ENCODE data around the gene VPS13D. TPM values are rescaled to one million over a fixed set of nuclear protein-coding genes. Genes with fewer than 3 reads are reported as not detected.

VPS13D gene
- total RNA-seq, 4 donors from 2014 or later, result 42.5 to 103 (median 59.8) TPM

GRCh38 chr1:12194666-12195216, 35.1 kb upstream of the VPS13D start:
- peaks cover 0 to 21% (median 0%) of the 10 kb centered on the region in 4 donors for H3K27me3 ChIP-seq
- H3K27ac ChIP-seq, result peak overlapping the region in 1 of 4 donors; percentile 28
- TF ChIP-seq, protein P1, sequence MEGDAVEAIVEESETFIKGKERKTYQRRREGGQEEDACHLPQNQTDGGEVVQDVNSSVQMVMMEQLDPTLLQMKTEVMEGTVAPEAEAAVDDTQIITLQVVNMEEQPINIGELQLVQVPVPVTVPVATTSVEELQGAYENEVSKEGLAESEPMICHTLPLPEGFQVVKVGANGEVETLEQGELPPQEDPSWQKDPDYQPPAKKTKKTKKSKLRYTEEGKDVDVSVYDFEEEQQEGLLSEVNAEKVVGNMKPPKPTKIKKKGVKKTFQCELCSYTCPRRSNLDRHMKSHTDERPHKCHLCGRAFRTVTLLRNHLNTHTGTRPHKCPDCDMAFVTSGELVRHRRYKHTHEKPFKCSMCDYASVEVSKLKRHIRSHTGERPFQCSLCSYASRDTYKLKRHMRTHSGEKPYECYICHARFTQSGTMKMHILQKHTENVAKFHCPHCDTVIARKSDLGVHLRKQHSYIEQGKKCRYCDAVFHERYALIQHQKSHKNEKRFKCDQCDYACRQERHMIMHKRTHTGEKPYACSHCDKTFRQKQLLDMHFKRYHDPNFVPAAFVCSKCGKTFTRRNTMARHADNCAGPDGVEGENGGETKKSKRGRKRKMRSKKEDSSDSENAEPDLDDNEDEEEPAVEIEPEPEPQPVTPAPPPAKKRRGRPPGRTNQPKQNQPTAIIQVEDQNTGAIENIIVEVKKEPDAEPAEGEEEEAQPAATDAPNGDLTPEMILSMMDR (IDR thresholded peaks at IDR 0.05), result no peak
- no peak for TF ChIP-seq POLR2A (IDR thresholded peaks at IDR 0.05)
- H3K36me3 ChIP-seq, result peaks cover 0 to 70% (median 6%) of the 10 kb centered on the region in 3 donors
- H3K9me3 ChIP-seq, result no peaks in the 10 kb centered on the region
- DNase-seq, result no peak
- no peaks in the 10 kb centered on the region for H3K4me1 ChIP-seq
- 84 to 91% methylated on average over 7 to 12 of the region's 14 CpGs for WGBS, 2 donors
- intact Hi-C loops (cut with DNase I), result no loop called here
- H3K4me3 ChIP-seq, result no peak overlapping the region

DNA sequence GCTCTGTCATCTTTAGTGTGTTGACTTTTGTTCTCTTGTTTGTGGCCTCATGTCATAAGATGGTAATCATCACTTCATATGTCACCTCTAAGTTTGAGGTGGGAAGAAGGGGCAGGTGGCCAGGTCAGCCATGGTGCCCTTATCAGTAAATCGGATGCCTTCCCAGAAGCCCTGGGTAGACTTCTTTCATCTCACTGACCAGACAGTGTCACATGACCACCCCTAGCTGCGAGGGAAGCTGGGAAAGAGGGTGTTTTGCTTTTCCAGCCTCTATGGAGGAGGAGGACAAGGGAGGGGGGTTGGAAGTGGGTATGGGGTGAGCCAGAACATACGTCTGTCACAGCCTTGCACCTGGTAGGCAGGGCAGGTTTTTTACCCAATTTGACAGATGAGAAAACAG, 34.4 kb upstream of the VPS13D start:
- Histone ChIP-seq H3K9me3 (no peaks in the 10 kb centered on the region), H3K27me3 (peaks cover 0 to 19% (median 0%) of the 10 kb centered on the region in 4 donors), H3K4me3 (no peak overlapping the region), H3K27ac (no peak overlapping the region), H3K36me3 (peaks cover 0 to 70% (median 6%) of the 10 kb centered on the region in 3 donors), H3K4me1 (no peaks in the 10 kb centered on the region)
- DNase-seq, result no peak
- WGBS, 2 donors, result 69 to 73% methylated on average over 3 of the region's 3 CpGs
- intact Hi-C loops (cut with DNase I), result no loop called here
- no peak for TF ChIP-seq POLR2A (IDR thresholded peaks at IDR 0.05)
- TF ChIP-seq, protein P1 (IDR thresholded peaks at IDR 0.05), result no peak

GRCh38 chr1:12196641-12197482, 33.0 kb upstream of the VPS13D start:
- no peaks in the 10 kb centered on the region for H3K9me3 ChIP-seq
- H3K27ac ChIP-seq, result no peak overlapping the region
- peaks cover 0 to 62% (median 11%) of the 10 kb centered on the region in 3 donors for H3K36me3 ChIP-seq
- intact Hi-C loops (cut with DNase I), result no loop called here
- 73 to 80% methylated on average over 16 to 19 of the region's 20 CpGs for WGBS, 2 donors
- H3K4me1 ChIP-seq, result no peaks in the 10 kb centered on the region
- no peak for TF ChIP-seq POLR2A (IDR thresholded peaks at IDR 0.05)
- TF ChIP-seq, protein P1 (IDR thresholded peaks at IDR 0.05), result no peak
- H3K4me3 ChIP-seq, result no peak overlapping the region
- no peak for DNase-seq
- H3K27me3 ChIP-seq, result peaks cover 0 to 5% (median 0%) of the 10 kb centered on the region in 4 donors

GRCh38 chr1:12197483-12197880, 32.3 kb upstream of the VPS13D start:
- DNase-seq, result no peak
- H3K27ac ChIP-seq, result no peak overlapping the region
- H3K36me3 ChIP-seq, result peaks cover 0 to 62% (median 15%) of the 10 kb centered on the region in 3 donors
- WGBS, 2 donors, result 93% methylated on average over 3 of the region's 7 CpGs; no CpG with 5 or more reads in 1 of the 2 donors
- H3K4me3 ChIP-seq, result no peak overlapping the region
- H3K9me3 ChIP-seq, result no peaks in the 10 kb centered on the region
- no peaks in the 10 kb centered on the region for H3K4me1 ChIP-seq
- intact Hi-C loops (cut with DNase I), result no loop called here
- TF ChIP-seq, protein P1 (IDR thresholded peaks at IDR 0.05), result no peak
- TF ChIP-seq POLR2A (IDR thresholded peaks at IDR 0.05), result no peak
- H3K27me3 ChIP-seq, result peaks cover 0 to 5% (median 0%) of the 10 kb centered on the region in 4 donors

DNA sequence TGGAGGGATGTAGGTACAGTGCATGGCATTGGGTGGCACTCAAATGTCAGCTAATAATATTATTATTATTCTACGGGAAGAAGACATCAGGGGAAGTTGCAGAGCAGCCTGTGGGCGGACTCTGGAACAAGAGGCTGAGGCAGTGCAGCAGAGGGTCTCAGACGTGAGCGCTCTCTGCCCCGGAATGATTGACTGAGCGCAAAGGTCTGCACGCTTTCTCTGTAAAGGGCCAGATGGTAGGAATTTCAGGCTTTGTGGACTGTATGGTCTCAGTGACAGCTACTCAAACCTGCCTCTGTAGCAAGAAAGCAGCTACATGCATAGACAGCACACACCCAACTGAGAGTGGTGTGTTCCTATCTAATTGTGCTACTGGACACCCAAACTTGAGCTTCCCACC, 29.6 kb upstream of the VPS13D start:
- Histone ChIP-seq H3K4me1 (peaks cover 0 to 8% (median 0%) of the 10 kb centered on the region in 3 donors), H3K27ac (no peak overlapping the region), H3K9me3 (no peaks in the 10 kb centered on the region), H3K4me3 (no peak overlapping the region), H3K36me3 (peaks cover 0 to 44% (median 15%) of the 10 kb centered on the region in 3 donors), H3K27me3 (peaks cover 0 to 5% (median 0%) of the 10 kb centered on the region in 4 donors)
- no peak for TF ChIP-seq POLR2A (IDR thresholded peaks at IDR 0.05)
- TF ChIP-seq, protein P1 (IDR thresholded peaks at IDR 0.05), result no peak
- 78 to 92% methylated on average over 2 to 7 of the region's 7 CpGs for WGBS, 2 donors
- no peak for DNase-seq
- intact Hi-C loops (cut with DNase I), result no loop called here

All from esophagus squamous epithelium (tissue), 5 donors.